ENCODE data around the gene CACYBP.
A peak's percentile ranks its signal among the peaks of the same experiment; 100 is the strongest.

CACYBP gene

DNA sequence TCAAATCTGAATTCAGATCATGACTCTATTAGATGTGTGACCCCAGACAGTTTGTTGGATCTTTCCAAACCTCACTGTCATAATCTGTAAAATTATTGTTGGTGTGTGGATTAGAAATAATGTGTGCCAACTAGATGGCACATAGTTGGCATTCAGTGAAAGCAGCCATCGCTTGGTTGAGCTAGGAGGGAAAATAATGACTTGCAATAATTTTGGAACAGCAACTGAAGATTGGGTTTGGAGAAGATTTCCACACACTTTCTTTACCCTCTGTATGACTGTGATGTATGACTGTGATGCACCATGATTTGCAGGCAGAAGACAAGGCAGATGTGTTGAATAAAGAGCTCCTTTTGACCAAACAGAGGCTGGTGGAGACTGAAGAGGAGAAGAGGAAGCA lies 24.0 kb upstream of the CACYBP start:
- DNase-seq: no peak

GRCh38 chr1:174976436-174977108 lies 23.2 kb upstream of the CACYBP start:
- DNase-seq: no peak

GRCh38 chr1:174982971-174983689 lies 16.6 kb upstream of the CACYBP start:
- DNase-seq: peak; percentile 31

DNA sequence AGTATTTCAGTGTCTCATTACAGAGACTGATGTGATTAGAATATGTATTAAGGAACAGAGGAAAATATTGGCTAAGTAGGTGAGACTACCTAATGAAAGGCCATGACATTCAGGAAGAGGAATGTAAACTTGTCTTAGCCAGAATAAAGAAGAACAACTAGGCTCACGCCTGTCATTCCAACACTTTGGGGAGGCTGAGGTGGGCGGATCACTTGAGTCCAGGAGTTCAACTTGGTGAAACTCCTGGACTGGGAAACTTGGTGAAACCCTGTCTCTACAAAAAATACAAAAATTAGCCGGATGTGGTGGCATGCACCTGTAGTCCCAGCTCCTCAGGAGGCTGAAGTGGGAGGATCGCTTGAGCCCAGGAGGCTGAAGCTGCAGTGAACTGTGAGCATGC lies 14.8 kb upstream of the CACYBP start:
- DNase-seq: no peak

GRCh38 chr1:174988539-174988938 lies 11.2 kb upstream of the CACYBP start:
- DNase-seq: no peak

DNA sequence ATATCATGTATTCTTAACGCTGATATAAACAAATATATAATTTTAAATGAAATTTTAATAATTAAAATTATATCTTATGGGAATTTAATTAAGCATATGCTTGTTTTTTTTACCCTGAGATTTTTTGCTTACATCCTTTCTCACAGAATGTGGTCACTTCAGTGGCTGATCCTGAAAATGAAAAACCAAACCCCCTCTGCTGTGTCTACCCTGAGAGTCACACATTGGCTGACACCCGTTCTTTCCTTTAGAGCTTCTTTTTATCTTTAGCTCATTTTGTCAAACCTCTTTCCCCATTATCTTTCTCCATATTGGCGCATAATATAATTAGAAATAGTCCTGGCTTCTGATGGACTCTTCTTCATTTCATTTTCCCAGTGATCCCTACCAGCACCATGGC lies 10.8 kb upstream of the CACYBP start:
- DNase-seq: no peak

GRCh38 chr1:174989536-174990220 lies 10.1 kb upstream of the CACYBP start:
- DNase-seq: no peak

GRCh38 chr1:174990382-174990999 lies 9.3 kb upstream of the CACYBP start:
- peak; percentile 13 for DNase-seq

GRCh38 chr1:174991473-174991872 lies 8.3 kb upstream of the CACYBP start:
- no peak for DNase-seq

- DNase-seq: no peak
Measured at GRCh38 chr1:174995121-174995520, 4.6 kb upstream of the CACYBP start.

DNA sequence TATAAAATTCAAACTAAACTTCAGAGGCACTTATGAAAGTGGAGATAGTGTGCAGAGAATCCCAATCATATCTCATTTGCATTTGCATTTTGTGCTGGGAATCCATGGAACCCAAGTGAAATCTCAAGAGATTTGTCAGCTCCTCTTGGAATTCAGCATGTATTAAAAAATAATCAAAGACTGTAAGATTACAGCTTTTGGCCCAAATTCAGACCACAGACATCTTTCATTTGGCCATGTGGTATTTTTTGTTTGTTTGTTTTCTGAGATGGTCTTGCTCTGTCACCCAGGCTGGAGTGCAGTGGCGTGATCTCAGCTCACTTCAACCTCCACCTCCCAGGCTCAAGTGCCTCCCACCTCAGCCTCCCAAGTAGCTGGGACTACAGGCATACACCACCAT lies 3.8 kb upstream of the CACYBP start:
- no peak for DNase-seq

DNA sequence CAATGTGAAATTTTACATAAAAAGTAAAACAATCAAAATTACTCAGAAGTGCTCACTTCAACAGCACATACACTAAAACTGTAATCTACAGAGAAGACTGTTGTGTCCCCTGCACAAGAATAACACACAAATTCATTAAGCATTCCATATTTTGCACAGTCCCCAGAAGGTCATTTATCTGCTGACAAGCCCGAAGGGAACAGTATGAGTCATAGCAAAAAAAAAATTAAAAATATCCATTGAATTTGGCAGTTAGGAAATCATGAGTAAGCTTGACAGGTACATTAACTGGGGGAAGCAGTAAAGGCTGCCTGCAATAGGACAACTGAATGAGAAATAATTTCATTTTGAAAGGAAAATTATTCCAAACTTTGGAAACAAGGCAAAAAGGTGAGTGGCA lies 3.3 kb upstream of the CACYBP start:
- no peak for DNase-seq

GRCh38 chr1:174997041-174997440 lies 2.7 kb upstream of the CACYBP start:
- no peak for DNase-seq

- peak; percentile 91 for DNase-seq
Measured at GRCh38 chr1:174998569-174999215, 1.1 kb upstream of the CACYBP start.

DNA sequence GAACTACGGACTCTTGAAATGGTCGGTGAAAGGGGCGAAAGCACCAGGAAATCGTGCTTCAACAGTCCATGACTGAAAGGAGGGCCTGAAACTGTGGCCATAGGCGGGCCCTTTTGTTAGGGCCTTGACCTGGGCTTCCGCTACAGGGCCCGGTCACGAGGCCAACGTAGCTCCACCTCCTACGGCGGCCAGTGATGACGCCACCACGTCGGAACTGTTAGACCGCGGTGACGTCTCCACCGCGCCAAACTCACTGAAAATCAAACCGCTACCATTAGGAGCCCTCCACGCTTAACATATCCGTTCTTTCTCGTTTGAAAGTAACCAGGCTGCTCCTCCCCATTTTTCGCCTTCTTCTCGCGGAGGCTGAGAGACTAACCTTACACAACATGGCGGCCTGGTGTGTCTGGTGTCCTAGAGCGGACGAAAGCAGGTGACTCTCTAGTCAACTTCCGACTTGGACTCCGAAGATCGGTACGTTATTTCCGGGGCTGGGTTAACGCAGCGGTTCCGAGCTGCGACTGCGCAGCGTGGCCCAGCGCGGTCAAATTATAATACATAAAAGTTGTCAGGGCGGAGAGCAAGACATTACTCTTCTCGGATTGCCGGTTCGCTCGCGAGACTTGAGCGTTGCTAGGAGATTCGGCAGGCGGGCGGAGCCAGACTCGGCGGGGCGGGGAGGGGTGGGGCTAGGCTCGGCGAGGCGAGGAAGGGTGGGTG lies 371 bp upstream of the CACYBP start:
- peak; percentile 99 for DNase-seq

GRCh38 chr1:175000697-175001187 lies 995 bp downstream of the CACYBP start:
- DNase-seq: no peak

- DNase-seq: no peak
Measured at GRCh38 chr1:175002910-175003517, 3.3 kb downstream of the CACYBP start.

- DNase-seq: no peak
Measured at GRCh38 chr1:175003521-175003920, 3.8 kb downstream of the CACYBP start.

- DNase-seq: no peak
Measured at GRCh38 chr1:175005085-175005783, 5.5 kb downstream of the CACYBP start.

DNA sequence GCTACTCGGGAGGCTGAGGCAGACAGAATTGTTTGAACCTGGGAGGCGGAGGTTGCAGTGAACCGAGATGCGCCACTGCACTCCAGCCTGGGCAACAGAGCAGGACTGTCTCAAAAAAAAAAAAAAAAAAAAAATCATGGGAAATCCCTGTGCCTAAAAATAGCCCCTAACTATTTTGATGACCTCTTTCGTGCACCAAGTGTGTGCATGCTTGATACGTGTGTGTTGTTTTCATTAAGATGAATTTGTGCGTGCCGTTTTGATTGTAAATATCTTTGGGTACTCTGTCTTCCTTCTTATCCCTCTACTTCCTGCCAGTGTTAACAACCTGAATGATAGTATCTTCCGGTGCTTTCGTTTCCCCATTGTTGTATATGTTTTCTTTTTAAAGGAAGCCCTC lies 9.8 kb downstream of the CACYBP start:
- DNase-seq: no peak

DNA sequence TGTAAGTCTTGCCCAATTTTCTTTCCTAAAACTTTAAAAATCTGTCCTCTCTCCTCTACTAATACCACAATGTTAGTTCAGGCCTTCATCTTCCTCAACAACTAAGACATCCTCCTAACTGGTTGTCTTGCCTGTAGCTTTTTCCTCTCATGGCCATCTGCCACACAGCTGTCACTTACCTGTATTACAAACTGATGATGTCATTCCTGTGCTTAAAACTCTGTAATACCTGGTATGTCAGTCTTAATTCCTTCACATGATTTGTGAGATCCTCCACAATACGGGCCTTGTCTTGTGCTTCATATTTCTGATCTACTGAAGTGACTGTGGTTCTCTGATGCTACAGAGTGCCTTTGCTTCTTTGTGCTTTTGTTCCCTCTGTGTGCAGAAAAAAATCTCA lies 13.7 kb downstream of the CACYBP start:
- DNase-seq: no peak

Data from NCI-H1694 treated with DMSO at 0.1 percent for 48 hours (cell line).